ENCODE results near the gene CCRL2.

DNA sequence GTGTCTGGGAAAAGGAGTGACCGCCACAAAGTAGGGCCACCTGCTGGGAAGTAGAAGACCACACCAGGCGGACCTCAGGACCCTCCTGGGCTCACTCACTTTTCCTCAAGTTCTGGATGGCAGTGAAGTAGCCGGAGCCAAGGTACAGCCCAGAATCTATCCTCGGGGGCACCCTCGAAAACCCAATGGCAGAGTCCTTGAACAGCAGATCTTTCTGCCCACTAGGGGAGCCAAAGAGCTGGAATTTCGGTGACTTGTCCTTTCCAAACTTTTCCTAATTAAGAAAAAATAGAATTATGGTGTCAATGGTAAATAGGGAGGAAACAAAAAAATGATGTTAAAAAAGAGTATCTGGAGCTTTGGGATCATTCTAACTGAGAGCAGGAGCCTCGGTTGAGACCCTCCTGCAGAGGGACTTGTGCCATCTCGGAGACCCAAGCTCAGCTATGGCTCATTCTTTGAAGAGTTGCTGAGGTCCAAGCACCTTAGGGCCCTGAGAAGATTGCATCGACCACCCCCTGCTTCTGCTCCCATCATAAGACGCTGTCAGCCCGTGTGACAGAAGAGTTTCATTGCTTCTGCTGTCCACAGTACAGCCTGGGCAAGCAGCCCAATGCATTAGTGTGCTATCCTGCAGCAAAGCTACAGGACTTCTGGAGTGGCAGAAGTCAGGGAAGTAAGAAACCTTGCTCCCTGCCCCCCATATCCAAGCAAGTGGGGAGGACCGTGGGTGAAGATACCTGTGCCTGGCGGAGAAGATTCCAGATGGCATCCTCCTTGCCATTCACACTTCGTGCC is 42.9 kb downstream of the CCRL2 start:
- no peak for TF ChIP-seq SUZ12 (IDR thresholded peaks at IDR 0.05; ENCODE audit: extremely low read depth, insufficient read depth, insufficient read length)
- no peak for TF ChIP-seq ZNF274 (IDR thresholded peaks at IDR 0.05; ENCODE audit: low read depth, low read length)
- TF ChIP-seq YY1 (IDR thresholded peaks at IDR 0.05; ENCODE audit: insufficient read depth, insufficient read length), result no peak

Measured in NT2/D1 (cell line).